ENCODE measurements around the gene HCAR2.
"Not testable (repeated sequence)": the region's sequence is repeated elsewhere in the genome, so short reads cannot be mapped to it uniquely, and the experiment has no call there.

Gene HCAR2

GRCh38 chr12:122665349-122665748 lies 37.8 kb downstream of the HCAR2 start:
- DNase-seq (ENCODE audit: low read depth) = no peak

DNA sequence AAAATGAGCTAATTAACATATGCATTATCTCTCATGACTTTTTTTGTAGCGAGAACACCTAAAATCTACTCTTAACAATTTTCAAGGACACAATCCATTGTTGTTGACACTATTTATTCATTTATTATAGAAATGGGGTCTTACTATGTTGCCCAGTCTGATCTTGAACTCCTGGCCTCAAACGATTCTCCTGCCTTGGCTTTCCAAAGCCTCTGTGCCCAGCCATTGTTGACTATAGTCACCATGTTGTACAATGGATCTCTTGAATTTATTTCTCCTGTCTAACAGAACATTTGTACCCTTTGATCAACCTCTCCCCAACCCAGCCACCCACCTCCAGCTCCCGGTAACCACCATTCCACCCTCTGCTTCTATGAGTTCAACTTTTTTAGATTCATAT lies 41.2 kb downstream of the HCAR2 start:
- DNase-seq (ENCODE audit: low read depth) = no peak

DNA sequence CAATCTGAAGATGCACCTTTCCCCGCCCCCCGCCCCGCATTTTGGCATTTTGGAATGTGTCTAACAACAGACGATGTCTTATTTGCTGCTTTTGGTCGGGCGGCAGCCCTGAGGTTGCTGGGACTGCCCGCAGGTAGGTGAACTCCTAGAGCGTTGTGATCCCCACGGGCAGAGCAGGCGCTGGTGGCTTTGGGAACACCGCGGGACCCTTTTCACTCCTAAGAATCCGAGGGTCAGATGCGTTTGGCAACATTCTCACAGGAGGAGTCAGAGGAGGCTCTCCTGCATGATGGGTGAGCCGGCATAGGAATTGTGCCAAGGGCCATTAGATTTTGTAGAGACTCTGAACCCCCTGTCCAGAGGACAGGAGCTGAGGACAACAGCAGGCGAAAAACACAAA lies 41.9 kb downstream of the HCAR2 start:
- no peak for DNase-seq (ENCODE audit: low read depth)

DNA sequence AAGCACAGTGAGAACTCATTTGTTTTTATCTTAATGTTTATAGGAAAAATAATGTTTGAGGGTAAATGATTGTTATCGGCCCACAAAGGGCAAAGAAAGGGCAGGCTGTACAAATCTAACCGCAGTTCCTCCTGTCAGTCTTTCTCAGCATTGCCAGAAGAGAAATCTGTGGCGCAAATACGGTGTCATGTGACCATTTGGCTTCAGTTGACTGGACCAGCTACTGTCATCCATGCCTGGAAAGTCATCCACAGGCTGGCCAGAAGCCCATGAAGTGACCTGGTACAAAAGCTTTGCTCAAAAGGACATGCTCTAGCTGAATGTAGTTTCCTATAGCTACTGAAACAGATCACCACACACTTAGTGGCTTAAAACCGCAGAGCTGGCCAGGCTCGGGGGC lies 43.6 kb downstream of the HCAR2 start:
- no peak for DNase-seq (ENCODE audit: low read depth)

DNA sequence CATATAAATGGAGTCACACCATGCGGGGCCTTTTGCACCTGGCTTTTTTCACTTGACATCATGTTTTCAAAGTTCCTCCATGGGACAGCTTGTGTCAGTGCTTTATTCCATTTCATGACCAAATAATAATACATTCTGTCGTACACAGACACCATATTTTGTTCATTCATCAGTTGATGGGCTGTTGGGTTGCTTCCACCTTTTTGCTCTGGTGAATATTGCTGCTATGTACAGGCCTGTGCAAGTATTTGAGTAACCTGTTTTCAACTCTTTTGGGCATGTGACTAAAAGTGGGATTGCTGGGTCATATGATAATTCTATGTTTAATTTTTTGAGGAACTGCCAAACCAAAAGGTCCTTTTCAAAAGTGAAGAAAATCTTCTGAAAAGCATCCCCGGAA lies 46.9 kb downstream of the HCAR2 start:
- no peak for DNase-seq (ENCODE audit: low read depth)

GRCh38 chr12:122653291-122653690 lies 49.9 kb downstream of the HCAR2 start:
- not testable (repeated sequence) for DNase-seq (ENCODE audit: low read depth)

GRCh38 chr12:122651520-122652224 lies 51.5 kb downstream of the HCAR2 start:
- no peak for DNase-seq (ENCODE audit: low read depth)
